ENCODE measurements around the gene VOPP1. TPM values are rescaled to one million over a fixed set of nuclear protein-coding genes. Genes with fewer than 3 reads are reported as not detected.
A peak's percentile ranks its signal among the peaks of the same experiment; 100 is the strongest.

Gene VOPP1
- total RNA-seq, 1 donor from 2014 or later = 50.7 TPM

DNA sequence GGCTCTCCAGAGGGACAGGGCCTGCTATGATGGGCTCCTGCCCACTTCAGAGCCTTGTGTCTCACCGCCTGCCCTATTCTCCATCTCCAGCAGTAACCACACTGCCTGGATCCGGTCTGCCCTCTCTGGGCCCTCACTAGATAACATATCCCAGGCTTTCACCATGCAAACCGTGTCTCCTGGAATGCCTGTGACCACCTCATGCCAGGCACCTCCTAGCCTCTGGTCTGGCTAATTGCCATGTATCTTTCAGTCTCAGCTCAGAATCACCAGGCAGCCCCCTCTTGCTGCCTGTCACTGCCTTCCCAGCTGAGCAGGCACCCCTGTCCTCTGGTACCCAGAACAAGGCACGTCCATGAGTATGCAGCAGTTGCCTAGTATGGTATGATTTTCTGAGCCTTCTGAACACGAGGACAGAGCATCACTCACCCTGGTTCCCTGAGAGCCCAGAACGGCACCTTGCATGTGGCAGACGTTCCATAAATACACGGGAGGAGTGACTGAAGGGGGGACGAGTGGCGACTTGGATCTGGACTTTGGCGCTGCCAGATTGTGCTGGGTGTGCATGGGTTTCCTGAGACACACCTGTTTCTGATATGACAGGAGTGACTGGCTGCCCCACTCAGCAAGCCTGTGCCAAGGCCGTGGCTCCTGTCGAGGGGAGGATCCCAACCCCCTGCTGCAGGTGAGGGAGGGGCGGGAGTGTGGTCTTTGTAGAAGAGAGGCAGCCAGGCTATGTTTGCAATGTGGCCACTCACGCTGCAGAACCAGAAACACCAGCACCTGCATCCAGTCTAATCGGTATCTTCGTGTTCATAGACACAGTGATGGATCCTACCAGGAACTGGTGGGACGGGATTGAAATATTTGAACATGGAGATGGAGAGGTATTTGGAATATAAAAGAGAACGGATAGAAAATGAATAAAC, 95.2 kb downstream of the VOPP1 start:
- Mint-ChIP-seq H3K9me3 (no peaks in the 10 kb centered on the region), H3K36me3 (ENCODE audit: low read depth) (no peaks in the 10 kb centered on the region), H3K4me3 (no peak overlapping the region), H3K27me3 (ENCODE audit: low read depth) (no peaks in the 10 kb centered on the region), H3K4me1 (no peaks in the 10 kb centered on the region), H3K27ac (ENCODE audit: unreplicated experiment) (no peak overlapping the region)
- TF ChIP-seq, protein P1, sequence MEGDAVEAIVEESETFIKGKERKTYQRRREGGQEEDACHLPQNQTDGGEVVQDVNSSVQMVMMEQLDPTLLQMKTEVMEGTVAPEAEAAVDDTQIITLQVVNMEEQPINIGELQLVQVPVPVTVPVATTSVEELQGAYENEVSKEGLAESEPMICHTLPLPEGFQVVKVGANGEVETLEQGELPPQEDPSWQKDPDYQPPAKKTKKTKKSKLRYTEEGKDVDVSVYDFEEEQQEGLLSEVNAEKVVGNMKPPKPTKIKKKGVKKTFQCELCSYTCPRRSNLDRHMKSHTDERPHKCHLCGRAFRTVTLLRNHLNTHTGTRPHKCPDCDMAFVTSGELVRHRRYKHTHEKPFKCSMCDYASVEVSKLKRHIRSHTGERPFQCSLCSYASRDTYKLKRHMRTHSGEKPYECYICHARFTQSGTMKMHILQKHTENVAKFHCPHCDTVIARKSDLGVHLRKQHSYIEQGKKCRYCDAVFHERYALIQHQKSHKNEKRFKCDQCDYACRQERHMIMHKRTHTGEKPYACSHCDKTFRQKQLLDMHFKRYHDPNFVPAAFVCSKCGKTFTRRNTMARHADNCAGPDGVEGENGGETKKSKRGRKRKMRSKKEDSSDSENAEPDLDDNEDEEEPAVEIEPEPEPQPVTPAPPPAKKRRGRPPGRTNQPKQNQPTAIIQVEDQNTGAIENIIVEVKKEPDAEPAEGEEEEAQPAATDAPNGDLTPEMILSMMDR (conservative IDR thresholded peaks at IDR 0.05) = no peak
- DNase-seq (ENCODE audit: low read depth, low spot score) = no peak

DNA sequence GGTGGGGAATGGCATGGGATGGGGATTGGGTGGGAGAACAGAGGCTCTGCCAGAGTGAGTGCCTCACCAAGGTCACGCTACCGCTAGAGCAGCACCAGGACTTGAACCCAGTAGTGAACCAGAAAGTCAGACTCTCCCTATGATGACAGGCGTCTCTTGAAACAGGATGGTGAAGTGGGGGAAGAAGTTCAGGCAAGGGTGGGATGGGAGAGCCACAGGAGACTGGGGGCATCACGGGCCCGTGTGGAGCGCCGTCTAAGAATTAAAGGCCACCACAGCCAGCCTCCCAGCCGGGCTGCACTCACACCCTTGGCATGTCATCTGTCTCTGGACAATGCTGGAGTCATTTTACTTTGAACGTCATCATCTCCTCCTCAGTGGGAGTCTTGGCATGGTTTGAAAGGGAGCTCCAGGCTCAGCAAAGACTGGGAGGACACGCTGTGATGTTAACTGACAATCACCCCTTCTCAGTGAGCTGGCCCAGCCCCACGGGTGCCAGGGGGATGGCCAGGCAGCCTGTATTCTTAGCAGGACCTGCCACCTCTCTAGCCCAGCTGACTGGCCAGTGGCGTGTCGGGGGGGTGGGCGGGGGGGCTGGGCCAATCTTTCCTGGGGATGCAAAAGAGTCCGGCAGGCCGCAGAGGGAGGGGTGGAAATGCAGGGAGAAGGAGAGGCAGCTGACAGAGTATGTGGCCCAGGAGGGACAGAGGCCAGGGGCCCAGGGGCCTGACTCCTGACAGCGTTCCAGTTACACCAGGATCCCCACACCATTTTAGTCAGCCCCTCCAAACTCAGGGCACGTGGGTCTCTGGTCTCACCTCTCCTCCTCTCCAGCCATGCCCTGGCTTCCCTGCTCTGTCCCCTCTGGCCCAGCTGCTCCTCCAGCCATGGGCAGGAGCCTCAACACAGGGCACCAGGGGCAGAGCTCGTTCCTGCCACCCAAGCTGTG, 96.2 kb downstream of the VOPP1 start:
- H3K27ac Mint-ChIP-seq (ENCODE audit: unreplicated experiment) = peak overlapping the region; percentile 81

DNA sequence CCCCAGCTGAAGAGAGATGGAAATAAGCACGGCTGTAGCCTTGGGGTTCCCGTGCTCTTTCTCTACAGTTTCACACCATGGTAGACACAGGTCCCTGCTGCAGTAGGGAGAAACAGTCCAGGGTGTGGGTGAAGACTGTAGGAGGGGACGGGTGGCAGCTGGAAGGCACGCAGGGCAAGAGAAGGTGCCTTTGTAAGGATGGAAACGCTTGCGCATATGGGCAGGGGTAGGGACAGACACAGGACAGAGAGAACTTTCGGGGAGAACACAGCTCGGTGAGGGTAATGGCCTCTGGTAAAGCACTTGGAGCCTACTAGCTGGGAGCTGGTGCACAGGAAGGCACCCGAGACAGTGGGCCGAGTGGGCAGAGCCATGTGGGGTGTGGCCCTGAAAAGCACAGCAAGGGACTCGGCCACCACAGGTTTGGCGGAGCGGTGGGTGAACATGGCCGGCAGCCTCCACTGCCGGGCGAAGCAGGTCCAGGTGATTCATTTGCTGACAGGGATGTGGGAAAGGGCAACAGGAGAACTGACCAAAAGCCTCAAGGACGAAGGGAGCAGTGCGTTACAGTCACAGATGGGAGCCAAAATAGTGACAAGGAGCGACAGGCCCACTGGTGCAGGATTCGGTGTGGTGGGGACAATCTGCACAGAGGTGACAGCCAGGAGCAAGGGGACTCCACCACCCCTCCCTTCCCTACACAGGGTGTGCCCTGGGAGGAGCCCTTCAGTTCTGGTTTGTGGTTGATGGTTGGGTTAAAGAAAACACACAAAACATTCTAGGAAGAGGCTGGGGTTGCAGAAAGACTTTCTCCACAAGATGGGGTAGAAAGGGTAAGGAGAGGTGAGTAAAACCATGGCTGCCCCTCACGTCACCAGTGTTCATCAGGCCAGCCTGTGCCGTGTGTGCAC, 97.1 kb downstream of the VOPP1 start:
- TF ChIP-seq, protein P1 (conservative IDR thresholded peaks at IDR 0.05) = no peak
- no peak for DNase-seq (ENCODE audit: low read depth, low spot score)
- no peak overlapping the region for H3K4me3 Mint-ChIP-seq

More for the DNA sequence above, 96.2 kb downstream of the VOPP1 start:
- no peak overlapping the region for H3K4me3 Mint-ChIP-seq
- no peaks in the 10 kb centered on the region for H3K4me1 Mint-ChIP-seq
- DNase-seq (ENCODE audit: low read depth, low spot score) = no peak
- H3K9me3 Mint-ChIP-seq = no peaks in the 10 kb centered on the region
- TF ChIP-seq, protein P1 (conservative IDR thresholded peaks at IDR 0.05) = no peak
- no peaks in the 10 kb centered on the region for H3K27me3 Mint-ChIP-seq (ENCODE audit: low read depth)
- no peaks in the 10 kb centered on the region for H3K36me3 Mint-ChIP-seq (ENCODE audit: low read depth)

GRCh38 chr7:55473932-55474331, 98.4 kb downstream of the VOPP1 start:
- H3K27me3 Mint-ChIP-seq (ENCODE audit: low read depth) = no peaks in the 10 kb centered on the region
- peaks cover 5% of the 10 kb centered on the region for H3K36me3 Mint-ChIP-seq (ENCODE audit: low read depth)
- no peaks in the 10 kb centered on the region for H3K9me3 Mint-ChIP-seq
- TF ChIP-seq, protein P1 (conservative IDR thresholded peaks at IDR 0.05) = no peak
- H3K4me1 Mint-ChIP-seq = peaks cover 5% of the 10 kb centered on the region
- no peak overlapping the region for H3K4me3 Mint-ChIP-seq
- no peak overlapping the region for H3K27ac Mint-ChIP-seq (ENCODE audit: unreplicated experiment)
- DNase-seq (ENCODE audit: low read depth, low spot score) = no peak

More for the DNA sequence above, 97.1 kb downstream of the VOPP1 start:
- Mint-ChIP-seq H3K9me3 (no peaks in the 10 kb centered on the region), H3K4me1 (peaks cover 4% of the 10 kb centered on the region), H3K36me3 (ENCODE audit: low read depth) (peaks cover 5% of the 10 kb centered on the region), H3K27ac (ENCODE audit: unreplicated experiment) (peak overlapping the region; percentile 51), H3K27me3 (ENCODE audit: low read depth) (no peaks in the 10 kb centered on the region)
